CD14-positive monocyte (primary cell): ENCODE data around the gene WNT6. TPM values are rescaled to one million over a fixed set of nuclear protein-coding genes. Genes with fewer than 3 reads are reported as not detected.

ENCODE experiments used
- DNase-seq, 3 donors: peaks; one replicate each; pipeline ENCODE4 v3.0.0-alpha.2; 2011 to 2022
- H2AFZ ChIP-seq: 2 replicates; pipeline ENCODE4 v1.6.0; 2012; ENCODE audit warnings: mild to moderate bottlenecking, low read depth, low read length, inconsistent platforms; ENCODE audit not compliant: insufficient read depth, poor library complexity, severe bottlenecking
- H3K27ac ChIP-seq, 2 donors: 1 replicate in 1 of 2; 2 replicates in 1 of 2; pipeline ENCODE4 v1.5.1; 2012 to 2013; ENCODE audit warnings: low read length in 2 of 2, control low read depth in 1 of 2, inconsistent platforms in 1 of 2, low read depth in 1 of 2, mild to moderate bottlenecking in 1 of 2
- H3K27me3 ChIP-seq, 2 donors: one replicate each; pipeline versions ENCODE4 v1.6.0 to v1.6.1; 2011 to 2013; ENCODE audit warnings: low read length in 2 of 2; ENCODE audit not compliant: control insufficient read depth in 2 of 2, insufficient read depth in 2 of 2
- H3K36me3 ChIP-seq, 2 donors: replicated peaks in 1 of 2; 1 replicate in 1 of 2; 2 replicates in 1 of 2; pipeline versions ENCODE4 v1.5.1 to v1.6.1; 2012 to 2013; ENCODE audit warnings: low read length in 2 of 2, control low read depth in 1 of 2, inconsistent platforms in 1 of 2, mild to moderate bottlenecking in 1 of 2; ENCODE audit not compliant: insufficient read depth in 2 of 2, control insufficient read depth in 1 of 2
- H3K4me1 ChIP-seq, 2 donors: 1 replicate in 1 of 2; 2 replicates in 1 of 2; pipeline versions ENCODE4 v1.5.1 to v1.6.1; 2012 to 2013; ENCODE audit warnings: low read length in 2 of 2, control low read depth in 1 of 2, inconsistent platforms in 1 of 2, mild to moderate bottlenecking in 1 of 2, moderate library complexity in 1 of 2; ENCODE audit not compliant: insufficient read depth in 2 of 2, control insufficient read depth in 1 of 2
- H3K4me2 ChIP-seq: replicated peaks from 2 replicates; pipeline ENCODE3; 2012; ENCODE audit warnings: low read length, moderate library complexity, mild to moderate bottlenecking; ENCODE audit not compliant: poor library complexity, severe bottlenecking; ENCODE audit errors: extremely low read depth
- H3K4me3 ChIP-seq, 3 experiments: fragments of 200-600 bp in 1 of 3; sonication (generic) in 1 of 3; replicated peaks in 1 of 3; 1 replicate in 2 of 3; 2 replicates in 1 of 3; pipeline ENCODE4 v1.5.1; 2011 to 2013; ENCODE audit warnings: low read length in 3 of 3, mild to moderate bottlenecking in 3 of 3, control low read depth in 2 of 3, low read depth in 2 of 3, inconsistent platforms in 1 of 3, moderate library complexity in 1 of 3
- H3K79me2 ChIP-seq: 2 replicates; pipeline ENCODE4 v1.6.0; 2012; ENCODE audit warnings: mild to moderate bottlenecking, control low read depth, inconsistent platforms, low read length, moderate library complexity; ENCODE audit not compliant: insufficient read depth
- H3K9ac ChIP-seq: 2 replicates; pipeline ENCODE4 v1.6.0; 2017; ENCODE audit warnings: low read length, mild to moderate bottlenecking; ENCODE audit not compliant: insufficient read depth, poor library complexity, severe bottlenecking
- H3K9me3 ChIP-seq, 2 donors: replicated peaks in 1 of 2; 1 replicate in 1 of 2; 2 replicates in 1 of 2; pipeline versions ENCODE4 v1.5.1 to v1.6.1; 2012 to 2013; ENCODE audit warnings: low read length in 2 of 2, control low read depth in 1 of 2; ENCODE audit not compliant: control insufficient read depth in 1 of 2, insufficient read depth in 1 of 2
- H4K20me1 ChIP-seq: 2 replicates; pipeline ENCODE4 v1.6.0; 2012; ENCODE audit warnings: mild to moderate bottlenecking, low read length, control low read depth, moderate library complexity; ENCODE audit not compliant: insufficient read depth
- H3K27ac Mint-ChIP-seq, 7 donors: one replicate each; pipeline ENCODE4 v1.8.0; 2020; ENCODE audit warnings: mild to moderate bottlenecking in 7 of 7, mixed read lengths in 7 of 7, moderate library complexity in 6 of 7, inconsistent platforms in 2 of 7
- H3K27me3 Mint-ChIP-seq, 3 donors: one replicate each; pipeline ENCODE4 v1.8.0; 2021 to 2022; ENCODE audit warnings: low read depth in 3 of 3, mild to moderate bottlenecking in 3 of 3, mixed read lengths in 3 of 3, moderate library complexity in 3 of 3, inconsistent platforms in 1 of 3
- H3K36me3 Mint-ChIP-seq, 2 donors: one replicate each; pipeline ENCODE4 v1.8.0; 2020; ENCODE audit warnings: mixed read lengths in 2 of 2, inconsistent platforms in 1 of 2, mild to moderate bottlenecking in 1 of 2
- H3K4me1 Mint-ChIP-seq: one replicate; pipeline ENCODE4 v1.8.0; 2020; ENCODE audit warnings: mild to moderate bottlenecking, mixed read lengths
- H3K4me3 Mint-ChIP-seq, 2 donors: one replicate each; pipeline ENCODE4 v1.8.0; 2020; ENCODE audit warnings: mild to moderate bottlenecking in 2 of 2, mixed read lengths in 2 of 2, moderate library complexity in 1 of 2
- H3K9me3 Mint-ChIP-seq, 7 donors: one replicate each; pipeline ENCODE4 v1.8.0; 2020 to 2022; ENCODE audit warnings: mixed read lengths in 7 of 7, mild to moderate bottlenecking in 6 of 7, moderate library complexity in 6 of 7, inconsistent platforms in 2 of 7
- CTCF ChIP-seq: fragments of 200-600 bp; IDR thresholded peaks from one replicate; pipeline ENCODE4 v1.8.0; 2022; ENCODE audit warnings: antibody characterized with exemption, mild to moderate bottlenecking
- WGBS: methylation state at CpG from one replicate; pipeline ENCODE4 v1.1.5; 2013; ENCODE audit warnings: missing lambda C conversion rate; ENCODE audit not compliant: insufficient coverage; 5-methylcytosine and 5-hydroxymethylcytosine counted together
- intact Hi-C, 2 donors: fragments of 100-400 bp; cut with micrococcal nuclease; formaldehyde crosslinking; loops; one replicate each; pipeline versions ENCODE4 v1.15.0 to v1.15.1; 2023
- polyA plus RNA-seq, 3 donors: library from polyadenylated mRNA; depleted of rRNA in 1 of 3; unstranded in 2 of 3; stranded (reverse) in 1 of 3; fragments of 300-500 nt in 2 of 3; fragments of >200 nt in 1 of 3; fragmentation: Illumina TruSeq in 2 of 3; gene quantifications; 1 replicate in 2 of 3; 2 replicates in 1 of 3; pipeline ENCODE4 v1.2.3, GENCODE V29; 2012 to 2021

The WNT6 gene
- polyA plus RNA-seq, 3 donors = 0.27 to 0.65 (median 0.37) TPM

DNA sequence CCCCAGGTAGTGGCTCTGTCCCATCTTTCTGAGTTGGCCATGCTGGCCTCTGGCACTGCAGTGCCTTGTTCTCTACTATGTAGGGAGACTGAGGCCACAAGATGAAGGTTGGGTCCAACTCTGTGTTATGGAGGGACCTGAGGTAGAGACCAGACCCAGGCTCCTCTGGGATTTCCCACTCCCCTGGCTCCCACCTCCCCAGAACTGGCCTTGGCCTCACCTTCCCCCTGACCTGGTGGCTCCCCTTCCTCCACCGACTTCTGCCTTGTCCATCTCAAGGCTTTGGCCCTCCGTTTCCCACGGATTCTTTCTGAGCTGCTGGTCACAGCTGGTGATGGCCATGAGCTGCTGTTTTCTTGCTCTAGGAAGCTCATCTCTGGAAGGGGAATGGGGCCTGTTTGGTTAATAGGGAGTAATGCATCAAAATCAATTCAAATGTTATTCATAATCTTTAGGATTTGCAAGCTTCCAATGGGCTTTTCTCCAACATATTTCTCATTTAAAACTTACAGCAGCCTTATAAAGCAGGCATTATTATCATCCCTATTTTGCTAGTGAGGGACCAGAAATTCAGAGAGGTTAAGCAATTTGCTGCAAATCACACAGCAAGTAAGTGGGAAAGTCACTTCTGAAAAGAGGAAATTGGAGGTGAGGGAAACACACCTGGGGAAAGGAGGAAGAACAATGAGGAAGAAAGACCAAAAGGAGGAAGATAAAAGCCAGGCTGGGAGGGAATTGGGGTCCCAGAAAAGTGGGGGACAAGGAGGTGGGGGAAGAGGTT lies 28.9 kb upstream of the WNT6 start:
- Histone ChIP-seq H4K20me1 (no peaks in the 10 kb centered on the region), H3K9ac (no peak overlapping the region), H3K27ac (no peak overlapping the region), H3K4me3 (no peak overlapping the region), H3K4me1 (peaks cover 10 to 22% of the 10 kb centered on the region in 2 donors), H3K27me3 (peaks cover 19 to 28% of the 10 kb centered on the region in 2 donors), H3K36me3 (no peaks in the 10 kb centered on the region), H3K79me2 (no peaks in the 10 kb centered on the region), H3K9me3 (no peaks in the 10 kb centered on the region), H3K4me2 (no peak overlapping the region), H2AFZ (no peak overlapping the region)
- DNase-seq = no peak
- H3K36me3 Mint-ChIP-seq = no peaks in the 10 kb centered on the region
- WGBS = 100% methylated on average over 1 of the region's 3 CpGs
- H3K4me3 Mint-ChIP-seq = no peak overlapping the region
- TF ChIP-seq CTCF = no peak
- H3K27me3 Mint-ChIP-seq = peaks cover 32 to 48% (median 40%) of the 10 kb centered on the region in 3 donors
- peaks cover 28% of the 10 kb centered on the region for H3K4me1 Mint-ChIP-seq
- intact Hi-C loops = loop anchor here in 1 of 2 donors (5.0 kb wide), 1 partner anchor 33 kb away; no protein-coding TSS in a partner anchor
- H3K9me3 Mint-ChIP-seq = peaks cover 0 to 3% (median 0%) of the 10 kb centered on the region in 7 donors
- no peak overlapping the region for H3K27ac Mint-ChIP-seq

GRCh38 chr2:218831378-218831990 lies 28.1 kb upstream of the WNT6 start, which contains the start of gene PRKAG3:
Gene PRKAG3, minus strand, starts transcription at chr2:218831803.
- peaks cover 27% of the 10 kb centered on the region for H3K4me1 Mint-ChIP-seq
- no peak for DNase-seq
- Histone ChIP-seq H3K4me1 (peaks cover 8 to 18% of the 10 kb centered on the region in 2 donors), H3K9me3 (no peaks in the 10 kb centered on the region), H3K4me3 (no peak within 1 kb of the TSS), H3K27me3 (peaks cover 19 to 29% of the 10 kb centered on the region in 2 donors), H2AFZ (peak within 1 kb of the TSS; percentile 36), H4K20me1 (no peaks in the 10 kb centered on the region), H3K9ac (no peak within 1 kb of the TSS), H3K36me3 (no peaks in the 10 kb centered on the region), H3K79me2 (no peaks in the 10 kb centered on the region), H3K4me2 (no peak within 1 kb of the TSS), H3K27ac (no peak within 1 kb of the TSS)
- 86% methylated on average over 18 of the region's 18 CpGs for WGBS
- TF ChIP-seq CTCF = no peak
- intact Hi-C loops = loop anchor here in 1 of 2 donors (5.0 kb wide), 1 partner anchor 34 kb away; no protein-coding TSS in a partner anchor
- no peaks in the 10 kb centered on the region for H3K36me3 Mint-ChIP-seq
- peak within 1 kb of the TSS in 1 of 2 donors; percentile 77 for H3K4me3 Mint-ChIP-seq
- H3K9me3 Mint-ChIP-seq = peaks cover 0 to 8% (median 0%) of the 10 kb centered on the region in 7 donors
- peak within 1 kb of the TSS in 3 of 7 donors; percentile 22 to 32 (median 27) for H3K27ac Mint-ChIP-seq
- H3K27me3 Mint-ChIP-seq = peaks cover 33 to 48% (median 45%) of the 10 kb centered on the region in 3 donors
